H1 (cell line): ENCODE results near the gene TFF3. TPM values are rescaled to one million over a fixed set of nuclear protein-coding genes. Genes with fewer than 3 reads are reported as not detected.

Experiments
- CEBPB ChIP-seq: IDR thresholded peaks from 2 replicates; pipeline ENCODE4 v1.6.1; 2012; ENCODE audit warnings: low read depth, low read length
- CHD1 ChIP-seq: IDR thresholded peaks from 2 replicates; pipeline ENCODE4 v1.6.1; 2012; ENCODE audit warnings: low read depth, low read length, improper control_type of control experiment
- CHD2 ChIP-seq: IDR thresholded peaks from 2 replicates; pipeline ENCODE4 v1.6.1; 2012; ENCODE audit warnings: low read length, improper control_type of control experiment
- CHD7 ChIP-seq: fragments of 300-600 bp; sonication (generic); IDR thresholded peaks from 2 replicates; pipeline ENCODE4 v1.7.1; 2012; ENCODE audit warnings: low read length, moderate library complexity, mild to moderate bottlenecking, inconsistent platforms; ENCODE audit not compliant: insufficient replicate concordance
- EP300 ChIP-seq, 2 experiments: IDR thresholded peaks; 1 replicate in 1 of 2; 2 replicates in 1 of 2; pipeline ENCODE4 v1.6.1; 2011 to 2012; ENCODE audit warnings: low read depth in 2 of 2, low read length in 2 of 2, mild to moderate bottlenecking in 2 of 2, borderline replicate concordance in 1 of 2, inconsistent platforms in 1 of 2, moderate library complexity in 1 of 2
- HDAC2 ChIP-seq, 2 experiments: fragments of 300-600 bp in 1 of 2; sonication (generic) in 1 of 2; IDR thresholded peaks; 2 replicates each; pipeline ENCODE4 v1.6.1; 2011 to 2012; ENCODE audit warnings: low read depth in 2 of 2, low read length in 2 of 2, mild to moderate bottlenecking in 2 of 2, moderate library complexity in 2 of 2, borderline replicate concordance in 1 of 2, inconsistent platforms in 1 of 2
- KDM4A ChIP-seq: IDR thresholded peaks from one replicate; pipeline ENCODE4 v1.7.1; 2012; ENCODE audit warnings: low read depth, mild to moderate bottlenecking, moderate library complexity, low read length, inconsistent platforms; ENCODE audit not compliant: severe bottlenecking
- MAX ChIP-seq: IDR thresholded peaks from 2 replicates; pipeline ENCODE4 v1.6.1; 2012; ENCODE audit warnings: inconsistent platforms
- POLR2A ChIP-seq, 2 experiments: IDR thresholded peaks; 1 replicate in 1 of 2; 2 replicates in 1 of 2; pipeline ENCODE4 v1.6.1; 2011; ENCODE audit warnings: low read depth in 2 of 2, low read length in 2 of 2, mild to moderate bottlenecking in 2 of 2; ENCODE audit errors: control extremely low read depth in 1 of 2
- RFX5 ChIP-seq: IDR thresholded peaks from 2 replicates; pipeline ENCODE4 v1.6.1; 2011; ENCODE audit warnings: low read depth, low read length, improper control_type of control experiment, borderline replicate concordance
- TAF7 ChIP-seq: optimal IDR thresholded peaks from 2 replicates; pipeline ENCODE3; 2011; ENCODE audit warnings: low read depth, mild to moderate bottlenecking, inconsistent platforms, low read length, moderate library complexity, borderline replicate concordance
- TCF12 ChIP-seq: IDR thresholded peaks from 2 replicates; pipeline ENCODE4 v1.6.1; 2011; ENCODE audit warnings: low read depth, mild to moderate bottlenecking, low read length
- polyA plus RNA-seq, 7 experiments: library from polyadenylated mRNA; depleted of rRNA in 3 of 7; stranded (reverse) in 5 of 7; unstranded in 2 of 7; fragments of >200 nt in 5 of 7; fragments of 200-250 nt in 2 of 7; gene quantifications; 1 replicate in 5 of 7; 2 replicates in 1 of 7; 4 replicates in 1 of 7; pipeline versions ENCODE4 v1.2.1 to v1.2.3, GENCODE V29; 2011 to 2013; ENCODE audit warnings: missing spikeins in 2 of 7, mixed read lengths in 2 of 7
- total RNA-seq: library from RNA; stranded (reverse); fragmentation: NEBNext Ultra II Directional; extraction: Animal tissue kit (Norgen Biotek cat#: 25700); gene quantifications from 2 replicates; pipeline ENCODE4 v1.2.1, GENCODE V29; 2021

TFF3 gene
- total and polyA plus RNA-seq, 2 of the 8 experiments (the other 6 are each of a cell fraction or from before 2014, with no cell fraction given) = 1.7 to 6.7 TPM

DNA sequence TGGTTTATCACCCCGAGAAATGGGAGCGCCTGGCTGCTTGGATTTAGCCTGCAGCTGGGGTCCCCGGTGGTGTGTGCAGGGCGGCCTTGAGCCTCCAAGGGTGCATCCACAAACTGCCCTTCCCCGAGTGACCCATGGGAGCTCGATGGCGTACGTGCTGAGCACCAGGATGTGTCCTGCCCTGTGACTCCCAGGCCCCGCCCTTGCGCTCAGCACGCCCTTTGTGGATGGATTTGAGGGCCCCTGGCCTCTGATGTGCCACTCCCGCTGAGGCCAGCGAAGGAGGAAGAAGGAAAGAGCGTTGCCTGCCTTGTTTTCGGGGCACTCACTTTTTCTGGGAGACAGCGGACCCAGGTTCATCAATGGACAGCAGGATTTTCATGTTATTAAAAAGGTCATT lies 1.7 kb upstream of the TFF3 start (continued):
- TF ChIP-seq CHD7 (no peak), EP300 (IDR thresholded peaks at IDR 0.05; ENCODE audit: borderline replicate concordance in 1 of 2, low read depth in 2 of 2, low read length in 2 of 2) (no peak), HDAC2 (IDR thresholded peaks at IDR 0.05; ENCODE audit: borderline replicate concordance in 1 of 2, low read depth in 2 of 2, low read length in 2 of 2) (no peak), CEBPB (no peak), KDM4A (no peak), POLR2A (IDR thresholded peaks at IDR 0.05; ENCODE audit: control extremely low read depth in 1 of 2, low read depth in 2 of 2, low read length in 2 of 2) (no peak), CHD2 (no peak), TCF12 (no peak), RFX5 (no peak), TAF7 (no peak), CHD1 (no peak), MAX (no peak)
